ENCODE results near the gene KIF3C.
"Not testable (repeated sequence)": the region's sequence is repeated elsewhere in the genome, so short reads cannot be mapped to it uniquely, and the experiment has no call there.

DNA sequence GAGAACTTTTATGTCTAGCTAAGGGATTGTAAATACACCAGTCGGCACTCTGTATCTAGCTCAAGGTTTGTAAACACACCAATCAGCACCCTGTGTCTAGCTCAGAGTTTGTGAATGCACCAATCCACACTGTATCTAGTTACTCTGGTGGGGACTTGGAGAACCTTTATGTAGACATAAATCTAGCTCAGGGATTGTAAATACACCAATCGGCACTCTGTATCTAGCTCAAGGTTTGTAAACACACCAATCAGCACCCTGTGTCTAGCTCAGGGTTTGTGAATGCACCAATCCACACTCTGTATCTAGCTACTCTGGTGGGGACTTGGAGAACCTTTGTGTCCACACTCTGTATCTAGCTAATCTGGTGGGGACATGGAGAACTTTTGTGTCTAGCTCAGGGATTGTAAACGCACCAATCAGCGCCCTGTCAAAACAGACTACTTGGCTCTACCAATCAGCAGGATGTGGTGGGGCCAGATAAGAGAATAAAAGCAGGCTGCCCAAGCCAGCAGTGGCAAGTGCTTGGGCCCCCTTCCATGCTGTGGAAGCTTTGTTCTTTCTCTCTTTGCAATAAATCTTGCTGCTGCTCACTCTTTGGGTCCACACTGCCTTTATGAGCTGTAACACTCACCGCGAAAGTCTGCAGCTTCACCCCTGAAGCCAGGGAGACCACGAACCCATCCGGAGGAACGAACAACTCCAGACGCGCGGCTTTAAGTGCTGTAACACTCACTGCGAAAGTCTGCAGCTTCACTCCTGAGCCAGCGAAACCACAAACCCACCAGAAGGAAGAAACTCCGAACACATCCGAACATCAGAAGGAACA is 66.1 kb downstream of the KIF3C start:
- TF ChIP-seq, protein P1, sequence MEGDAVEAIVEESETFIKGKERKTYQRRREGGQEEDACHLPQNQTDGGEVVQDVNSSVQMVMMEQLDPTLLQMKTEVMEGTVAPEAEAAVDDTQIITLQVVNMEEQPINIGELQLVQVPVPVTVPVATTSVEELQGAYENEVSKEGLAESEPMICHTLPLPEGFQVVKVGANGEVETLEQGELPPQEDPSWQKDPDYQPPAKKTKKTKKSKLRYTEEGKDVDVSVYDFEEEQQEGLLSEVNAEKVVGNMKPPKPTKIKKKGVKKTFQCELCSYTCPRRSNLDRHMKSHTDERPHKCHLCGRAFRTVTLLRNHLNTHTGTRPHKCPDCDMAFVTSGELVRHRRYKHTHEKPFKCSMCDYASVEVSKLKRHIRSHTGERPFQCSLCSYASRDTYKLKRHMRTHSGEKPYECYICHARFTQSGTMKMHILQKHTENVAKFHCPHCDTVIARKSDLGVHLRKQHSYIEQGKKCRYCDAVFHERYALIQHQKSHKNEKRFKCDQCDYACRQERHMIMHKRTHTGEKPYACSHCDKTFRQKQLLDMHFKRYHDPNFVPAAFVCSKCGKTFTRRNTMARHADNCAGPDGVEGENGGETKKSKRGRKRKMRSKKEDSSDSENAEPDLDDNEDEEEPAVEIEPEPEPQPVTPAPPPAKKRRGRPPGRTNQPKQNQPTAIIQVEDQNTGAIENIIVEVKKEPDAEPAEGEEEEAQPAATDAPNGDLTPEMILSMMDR (IDR thresholded peaks at IDR 0.05) = not testable (repeated sequence)
- not testable (repeated sequence) for TF ChIP-seq POLR2A (IDR thresholded peaks at IDR 0.05)

All from thyroid gland (tissue), 4 donors.